Gastrocnemius medialis (tissue), 4 donors: ENCODE results near the gene ORC6. TPM values are rescaled to one million over a fixed set of nuclear protein-coding genes. Genes with fewer than 3 reads are reported as not detected.
A peak's percentile ranks its signal among the peaks of the same experiment; 100 is the strongest.

Experiments
- ATAC-seq, 2 donors: fragments of 150-250 bp; one replicate each; pipeline ENCODE4 v1.9.1; 2016
- DNase-seq, 2 donors: peaks; one replicate each; pipeline ENCODE4 v3.0.0-alpha.2; 2019
- H3K27ac ChIP-seq, 4 donors: fragments of 200-600 bp; sonication (generic); 1 replicate in 1 of 4; 2 replicates in 3 of 4; pipeline ENCODE4 v1.5.1; 2016 to 2018; ENCODE audit warnings: mild to moderate bottlenecking in 2 of 4, moderate library complexity in 1 of 4
- H3K27me3 ChIP-seq, 3 donors: fragments of 200-600 bp; sonication (generic) in 2 of 3; 1 replicate in 1 of 3; 2 replicates in 2 of 3; pipeline versions ENCODE4 v1.5.1 to v1.6.0; 2016 to 2019; ENCODE audit warnings: mild to moderate bottlenecking in 1 of 3, moderate library complexity in 1 of 3
- H3K36me3 ChIP-seq, 2 donors: fragments of 200-600 bp; sonication (generic) in 1 of 2; one replicate each; pipeline ENCODE4 v1.5.1; 2017 to 2018
- H3K4me1 ChIP-seq, 2 donors: fragments of 200-600 bp; sonication (generic) in 1 of 2; one replicate each; pipeline ENCODE4 v1.5.1; 2016 to 2017; ENCODE audit warnings: mild to moderate bottlenecking in 2 of 2
- H3K4me3 ChIP-seq, 4 donors: fragments of 200-600 bp; sonication (generic) in 3 of 4; 1 replicate in 1 of 4; 2 replicates in 3 of 4; pipeline ENCODE4 v1.5.1; 2016 to 2019; ENCODE audit warnings: mild to moderate bottlenecking in 2 of 4
- H3K9me3 ChIP-seq, 3 donors: fragments of 200-600 bp; sonication (generic) in 2 of 3; 1 replicate in 1 of 3; 2 replicates in 2 of 3; pipeline ENCODE4 v1.5.1; 2016 to 2019
- CTCF ChIP-seq, 5 experiments: fragments of 450-650 bp in 3 of 5; fragments of 200-600 bp in 2 of 5; sonication (generic) in 2 of 5; IDR thresholded peaks in 4 of 5; conservative IDR thresholded peaks in 1 of 5; 1 replicate in 4 of 5; 2 replicates in 1 of 5; pipeline ENCODE4 v1.5.1; 2016 to 2019; ENCODE audit warnings: antibody characterized with exemption in 5 of 5, mild to moderate bottlenecking in 3 of 5, moderate library complexity in 3 of 5
- POLR2A ChIP-seq, 2 donors: fragments of 450-650 bp; IDR thresholded peaks; one replicate each; pipeline ENCODE4 v1.6.1; 2017; ENCODE audit warnings: antibody characterized with exemption in 2 of 2, mild to moderate bottlenecking in 2 of 2, moderate library complexity in 2 of 2
- in situ Hi-C, 4 donors: fragments of 200-750 bp; cut with MboI; loops; one replicate each; pipeline versions ENCODE4 v1.15.0 to v1.8.0; 2017; ENCODE audit warnings: low sequenced_read_pairs in 4 of 4
- intact Hi-C: fragments of 100-400 bp; cut with DNase I; formaldehyde crosslinking; loops from one replicate; pipeline ENCODE4 v1.15.1; 2023; ENCODE audit warnings: low total_unique reads
- total RNA-seq, 4 donors: library from RNA; depleted of rRNA; stranded (reverse); fragments of >200 nt; gene quantifications; one replicate each; pipeline versions ENCODE4 v1.1.0 to v1.2.3, GENCODE V29; 2016

Gene ORC6
- total RNA-seq, 4 donors from 2014 or later = 0.40 to 5.7 (median 1.2) TPM

- peak; percentile 41 to 72 for ATAC-seq
- Histone ChIP-seq H3K9me3 (no peaks in the 10 kb centered on the region), H3K4me3 (no peak overlapping the region), H3K4me1 (no peaks in the 10 kb centered on the region), H3K27ac (peak overlapping the region; percentile 20 to 74 (median 46)), H3K36me3 (no peaks in the 10 kb centered on the region), H3K27me3 (no peaks in the 10 kb centered on the region)
- intact Hi-C loops = no loop called here
- in situ Hi-C loops = no loop called here
- TF ChIP-seq POLR2A (IDR thresholded peaks at IDR 0.05) (no peak), CTCF (IDR thresholded peaks at IDR 0.05 in 4 of 5, conservative IDR thresholded peaks at IDR 0.05 in 1 of 5) (no peak)
- DNase-seq = no peak
Measured at GRCh38 chr16:46728806-46729205, 39.3 kb downstream of the ORC6 start.

GRCh38 chr16:46729326-46729995, 40.0 kb downstream of the ORC6 start:
- H3K27me3 ChIP-seq = no peaks in the 10 kb centered on the region
- H3K4me3 ChIP-seq = no peak overlapping the region
- H3K36me3 ChIP-seq = no peaks in the 10 kb centered on the region
- H3K27ac ChIP-seq = peak overlapping the region in 3 of 4 donors; percentile 20 to 74 (median 52)
- H3K9me3 ChIP-seq = no peaks in the 10 kb centered on the region
- TF ChIP-seq CTCF (IDR thresholded peaks at IDR 0.05 in 4 of 5, conservative IDR thresholded peaks at IDR 0.05 in 1 of 5) (no peak), POLR2A (IDR thresholded peaks at IDR 0.05) (no peak)
- H3K4me1 ChIP-seq = no peaks in the 10 kb centered on the region
- ATAC-seq = no peak
- intact Hi-C loops (no loop called here), in situ Hi-C loops (no loop called here)
- no peak for DNase-seq

- no peak for ATAC-seq
- Histone ChIP-seq H3K9me3 (no peaks in the 10 kb centered on the region), H3K4me3 (no peak overlapping the region), H3K27me3 (no peaks in the 10 kb centered on the region), H3K36me3 (no peaks in the 10 kb centered on the region), H3K4me1 (no peaks in the 10 kb centered on the region), H3K27ac (no peak overlapping the region)
- in situ Hi-C loops (no loop called here), intact Hi-C loops (no loop called here)
- TF ChIP-seq CTCF (IDR thresholded peaks at IDR 0.05 in 4 of 5, conservative IDR thresholded peaks at IDR 0.05 in 1 of 5) = no peak
- no peak for TF ChIP-seq POLR2A (IDR thresholded peaks at IDR 0.05)
- DNase-seq = no peak
Measured at GRCh38 chr16:46730126-46730525, 40.7 kb downstream of the ORC6 start.

GRCh38 chr16:46730801-46731690, 41.6 kb downstream of the ORC6 start:
- Histone ChIP-seq H3K27ac (peak overlapping the region in 1 of 4 donors; percentile 46), H3K36me3 (no peaks in the 10 kb centered on the region), H3K4me3 (no peak overlapping the region), H3K27me3 (no peaks in the 10 kb centered on the region), H3K9me3 (no peaks in the 10 kb centered on the region), H3K4me1 (peaks cover 0 to 5% of the 10 kb centered on the region in 2 donors)
- in situ Hi-C loops = no loop called here
- ATAC-seq = no peak
- intact Hi-C loops = no loop called here
- TF ChIP-seq CTCF (IDR thresholded peaks at IDR 0.05 in 4 of 5, conservative IDR thresholded peaks at IDR 0.05 in 1 of 5) (no peak), POLR2A (IDR thresholded peaks at IDR 0.05) (no peak)
- no peak for DNase-seq
